ENCODE results near the gene ARID3A. TPM values are rescaled to one million over a fixed set of nuclear protein-coding genes. Genes with fewer than 3 reads are reported as not detected.

The ARID3A gene
- total RNA-seq, 1 experiment from 2014 or later: 34.8 TPM

DNA sequence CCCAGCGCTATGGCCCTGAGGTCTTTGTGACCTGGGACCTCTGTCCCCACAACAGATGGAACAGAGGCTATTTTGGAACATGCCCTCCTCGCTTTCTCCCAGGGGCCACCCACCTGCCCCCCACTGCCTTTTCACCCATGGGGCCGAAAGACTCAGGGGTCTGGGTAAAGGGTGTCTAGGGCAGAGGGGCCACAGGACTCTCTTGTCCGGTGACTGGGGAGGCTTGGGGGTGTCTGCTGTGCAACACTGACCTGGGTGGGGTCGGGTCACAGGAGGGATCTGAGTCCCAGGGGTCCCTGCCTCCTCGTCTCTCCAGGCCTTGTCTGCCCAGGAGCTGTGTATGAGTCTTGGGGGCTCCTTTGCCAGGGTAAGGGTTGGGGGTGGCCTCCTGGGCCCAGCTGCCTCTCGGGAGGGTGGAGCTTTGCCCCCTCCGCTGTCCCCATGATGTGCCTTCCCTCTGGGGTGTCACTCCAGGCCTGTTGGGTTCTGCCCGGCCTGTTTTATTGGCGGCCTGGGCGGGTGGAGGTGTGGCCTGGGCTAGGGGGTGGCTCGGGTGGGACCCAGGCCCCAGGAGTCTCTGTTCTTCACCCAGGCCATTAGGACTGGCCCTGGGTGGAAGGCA is 2.1 kb downstream of the ARID3A start:
- Histone ChIP-seq H3K36me3 (no peaks in the 10 kb centered on the region; the same call in 1 of the 2 replicates), H3K27ac (no peak overlapping the region), H3K27me3 (no peaks in the 10 kb centered on the region), H3K4me1 (peaks cover 17% of the 10 kb centered on the region), H3K4me3 (no peak overlapping the region), H3K9me3 (replicated peaks) (no peaks in the 10 kb centered on the region)
- DNase-seq: no peak

DNA sequence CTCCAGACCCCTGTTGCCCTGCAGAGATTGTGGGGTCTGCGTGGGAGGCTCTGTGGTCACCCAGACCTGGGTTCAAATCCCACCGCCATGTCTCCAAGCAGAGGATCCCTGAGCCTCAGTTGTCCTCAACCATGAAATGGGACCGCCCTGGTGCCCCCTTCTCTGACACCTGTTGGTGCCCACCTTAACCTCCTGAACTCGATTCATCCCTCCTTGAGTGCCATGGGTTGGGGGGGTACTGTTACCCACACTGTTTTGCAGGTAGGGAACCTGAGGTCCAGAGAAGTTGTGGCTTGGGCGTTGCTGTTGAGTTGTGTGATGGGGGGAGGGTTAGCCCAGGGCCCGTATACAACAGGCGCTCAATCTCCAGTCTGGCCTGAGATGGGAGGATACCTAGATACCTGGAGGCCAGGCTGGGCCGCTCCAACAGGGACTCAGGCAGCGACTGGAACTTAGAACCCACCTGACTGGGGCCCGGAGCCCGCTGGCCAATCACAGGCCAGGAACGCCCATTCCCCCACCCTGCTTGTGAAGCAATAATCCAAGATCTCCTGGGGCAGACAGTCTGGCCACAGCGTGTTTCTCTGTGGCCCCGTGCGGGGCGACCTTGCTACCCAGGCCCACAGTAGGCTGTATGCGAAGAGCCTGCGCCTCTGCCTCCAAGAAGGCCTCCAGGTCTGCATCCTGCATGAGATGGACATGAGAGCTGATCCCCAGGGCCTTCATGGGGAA is 2.8 kb downstream of the ARID3A start:
- Histone ChIP-seq H3K4me3 (no peak overlapping the region), H3K36me3 (no peaks in the 10 kb centered on the region; the same call in 1 of the 2 replicates), H3K9me3 (replicated peaks) (no peaks in the 10 kb centered on the region), H3K4me1 (peaks cover 18% of the 10 kb centered on the region), H3K27ac (no peak overlapping the region), H3K27me3 (no peaks in the 10 kb centered on the region)
- DNase-seq: no peak

GRCh38 chr19:929203-929890 is 3.5 kb downstream of the ARID3A start:
- Histone ChIP-seq H3K4me3 (no peak overlapping the region), H3K9me3 (replicated peaks) (no peaks in the 10 kb centered on the region), H3K27me3 (no peaks in the 10 kb centered on the region), H3K4me1 (peaks cover 21% of the 10 kb centered on the region), H3K36me3 (no peaks in the 10 kb centered on the region; the same call in 1 of the 2 replicates), H3K27ac (no peak overlapping the region)
- no peak for DNase-seq

DNA sequence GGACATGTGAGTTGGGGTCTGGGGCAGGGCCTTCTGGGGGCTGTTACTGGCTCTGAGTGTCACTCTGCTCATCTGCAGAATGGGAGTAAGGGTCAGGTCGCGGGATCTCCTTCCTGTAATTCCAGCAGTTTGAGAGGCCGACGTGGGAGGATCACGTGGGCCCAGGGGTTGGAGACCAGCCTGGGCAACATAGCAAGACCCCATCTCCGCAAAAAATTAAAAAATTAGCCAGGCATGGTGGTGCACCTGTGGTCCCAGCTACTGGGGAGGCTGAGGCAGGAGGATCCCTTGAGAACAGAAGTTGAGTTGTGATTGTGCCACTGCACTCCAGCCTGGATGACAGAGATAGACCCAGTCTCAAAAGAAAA is 4.0 kb downstream of the ARID3A start:
- no peak for DNase-seq
- no peaks in the 10 kb centered on the region; the same call in 1 of the 2 replicates for H3K36me3 ChIP-seq
- no peaks in the 10 kb centered on the region for H3K9me3 ChIP-seq (replicated peaks)
- no peak overlapping the region for H3K27ac ChIP-seq
- no peak overlapping the region for H3K4me3 ChIP-seq
- no peaks in the 10 kb centered on the region for H3K27me3 ChIP-seq
- H3K4me1 ChIP-seq: peaks cover 25% of the 10 kb centered on the region

GRCh38 chr19:931860-932647 is 6.2 kb downstream of the ARID3A start:
- no peak for DNase-seq
- Histone ChIP-seq H3K27ac (no peak overlapping the region), H3K36me3 (peaks cover 10% of the 10 kb centered on the region), H3K4me3 (no peak overlapping the region), H3K9me3 (replicated peaks) (no peaks in the 10 kb centered on the region), H3K27me3 (no peaks in the 10 kb centered on the region), H3K4me1 (peaks cover 29% of the 10 kb centered on the region)

DNA sequence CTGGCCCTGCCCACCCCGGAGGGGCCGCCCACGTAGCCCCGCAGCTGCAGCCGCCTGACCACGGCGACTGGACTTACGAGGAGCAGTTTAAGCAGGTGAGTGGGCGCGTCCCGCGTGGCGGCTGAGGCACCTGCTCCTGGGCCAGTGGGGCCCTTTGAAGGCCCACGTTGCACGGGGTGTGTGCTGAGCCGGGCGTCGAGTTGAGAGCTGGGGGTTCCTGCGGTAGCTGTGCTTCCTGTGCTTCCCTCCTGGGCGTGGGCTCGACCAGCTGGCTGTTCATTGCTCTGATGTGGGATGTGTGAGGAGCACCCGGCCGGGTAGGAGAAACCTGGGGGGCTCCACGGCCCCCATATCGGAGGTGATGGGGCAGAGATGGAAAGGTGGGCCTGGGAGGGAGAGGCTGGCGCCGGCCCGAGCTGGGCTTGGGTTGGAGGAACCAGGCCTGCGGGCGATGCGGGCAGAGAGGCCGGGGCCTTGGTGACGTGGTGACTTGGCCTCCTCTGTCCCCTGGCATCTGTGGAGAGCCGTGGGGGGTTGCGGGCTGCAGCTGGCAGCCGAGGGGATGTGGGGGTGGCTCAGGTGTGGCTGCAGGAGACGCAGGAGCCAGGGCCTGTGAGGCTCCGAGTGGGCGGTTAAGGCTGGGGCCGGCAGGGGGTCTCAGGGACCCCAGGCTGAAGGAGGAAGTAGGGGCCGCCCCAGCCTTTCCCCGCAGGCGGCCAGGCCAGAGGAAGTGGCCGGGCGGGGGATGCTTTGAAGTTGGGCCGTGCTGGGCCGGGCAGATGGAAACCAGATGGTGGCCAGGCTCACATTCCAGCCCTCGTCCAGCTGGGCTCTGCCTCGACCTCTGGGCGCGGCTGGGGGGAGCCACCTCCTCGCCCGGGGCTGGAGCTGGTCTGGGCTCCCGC is 7.1 kb downstream of the ARID3A start:
- peak overlapping the region; percentile 22; the same call in 1 of the 2 replicates for H3K27ac ChIP-seq
- H3K4me1 ChIP-seq: peaks cover 29% of the 10 kb centered on the region
- H3K9me3 ChIP-seq (replicated peaks): no peaks in the 10 kb centered on the region
- no peaks in the 10 kb centered on the region for H3K27me3 ChIP-seq
- H3K36me3 ChIP-seq: peaks cover 16% of the 10 kb centered on the region
- H3K4me3 ChIP-seq: peak overlapping the region; percentile 6; the same call in 1 of the 2 replicates
- peak; percentile 88 to 89 for DNase-seq

DNA sequence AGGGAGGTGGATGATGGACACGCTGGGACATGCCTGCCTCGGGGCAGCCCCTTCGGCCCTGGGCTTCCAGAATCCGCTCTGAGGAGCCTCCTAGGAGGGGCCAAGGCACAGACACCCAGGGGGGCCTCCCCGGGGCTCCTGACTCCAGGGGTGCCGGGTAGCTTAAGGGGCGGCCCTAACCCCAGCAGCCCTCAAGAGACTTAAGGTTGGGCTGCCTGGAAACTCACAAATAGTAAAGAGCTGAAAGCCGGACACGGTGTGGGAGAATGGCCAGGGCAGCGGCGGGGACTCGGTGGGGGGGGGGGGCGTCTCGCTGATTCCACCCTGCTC is 7.7 kb downstream of the ARID3A start:
- peak overlapping the region; percentile 22; the same call in 1 of the 2 replicates for H3K27ac ChIP-seq
- H3K36me3 ChIP-seq: peaks cover 22% of the 10 kb centered on the region
- no peak overlapping the region; the same call in 1 of the 2 replicates for H3K4me3 ChIP-seq

GRCh38 chr19:934197-934840 is 8.5 kb downstream of the ARID3A start:
- H3K4me1 ChIP-seq: peaks cover 29% of the 10 kb centered on the region
- H3K9me3 ChIP-seq (replicated peaks): no peaks in the 10 kb centered on the region
- no peak for DNase-seq
- H3K27me3 ChIP-seq: no peaks in the 10 kb centered on the region
- H3K36me3 ChIP-seq: peaks cover 25% of the 10 kb centered on the region
- H3K27ac ChIP-seq: peak overlapping the region; percentile 35
- no peak overlapping the region for H3K4me3 ChIP-seq

More for the DNA sequence above, 7.7 kb downstream of the ARID3A start:
- Histone ChIP-seq H3K9me3 (replicated peaks) (no peaks in the 10 kb centered on the region), H3K4me1 (peaks cover 29% of the 10 kb centered on the region), H3K27me3 (no peaks in the 10 kb centered on the region)
- DNase-seq: no peak

DNA sequence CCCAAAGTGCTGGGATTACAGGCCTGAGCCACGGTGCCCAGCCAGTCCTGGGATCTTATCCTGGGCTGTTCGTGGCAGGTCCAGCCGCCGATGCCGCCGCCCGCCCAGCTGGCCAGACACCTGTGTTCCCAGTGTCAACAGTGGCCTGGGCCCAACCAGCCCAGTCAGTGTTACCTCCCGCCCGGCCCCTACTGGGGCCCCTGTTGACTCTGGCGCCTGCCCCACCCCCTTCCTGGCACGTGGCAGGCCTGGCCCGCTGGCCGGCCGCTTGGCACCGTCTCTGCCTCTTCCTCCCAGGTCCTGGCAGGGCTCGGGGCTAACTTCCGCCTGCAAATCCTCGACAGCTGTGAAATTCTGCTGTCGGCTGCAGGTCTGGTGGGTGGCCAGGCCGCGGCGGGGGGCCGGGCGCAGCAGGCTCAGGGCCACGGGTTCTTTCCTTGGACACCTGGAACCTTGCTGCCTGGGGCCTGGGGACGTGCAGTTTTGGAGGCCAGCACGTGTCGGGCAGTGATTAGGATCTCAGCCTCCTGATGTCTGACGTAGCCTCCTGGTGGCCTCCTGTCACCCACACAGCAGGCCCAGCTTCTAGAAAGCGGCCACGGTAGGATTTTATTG is 9.1 kb downstream of the ARID3A start:
- peaks cover 29% of the 10 kb centered on the region for H3K36me3 ChIP-seq
- H3K4me1 ChIP-seq: peaks cover 29% of the 10 kb centered on the region
- no peaks in the 10 kb centered on the region for H3K27me3 ChIP-seq
- no peak overlapping the region for H3K4me3 ChIP-seq
- DNase-seq: peak; percentile 96 to 97
- no peaks in the 10 kb centered on the region for H3K9me3 ChIP-seq (replicated peaks)
- H3K27ac ChIP-seq: peak overlapping the region; percentile 35

DNA sequence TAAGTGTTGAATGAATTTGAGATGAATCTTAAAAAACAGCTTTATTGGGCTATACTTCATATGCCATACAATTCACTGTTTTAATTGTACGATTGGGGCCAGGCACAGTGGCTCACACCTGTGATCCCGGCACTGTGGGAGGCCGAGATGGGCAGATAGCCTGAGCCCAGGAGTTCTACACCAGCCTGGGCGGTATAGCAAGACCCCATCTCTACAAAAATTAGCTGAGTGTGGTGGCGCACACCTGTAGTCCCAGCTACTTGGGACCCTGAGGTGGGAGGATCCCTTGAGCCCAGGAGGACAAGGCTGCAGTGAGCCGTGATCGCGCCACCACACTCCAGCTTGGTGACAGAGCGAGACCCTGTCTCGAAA is 10.3 kb downstream of the ARID3A start:
- DNase-seq: no peak
- peaks cover 29% of the 10 kb centered on the region for H3K4me1 ChIP-seq
- H3K9me3 ChIP-seq (replicated peaks): no peaks in the 10 kb centered on the region
- no peaks in the 10 kb centered on the region for H3K27me3 ChIP-seq
- H3K4me3 ChIP-seq: no peak overlapping the region
- peaks cover 32% of the 10 kb centered on the region for H3K36me3 ChIP-seq
- no peak overlapping the region for H3K27ac ChIP-seq

DNA sequence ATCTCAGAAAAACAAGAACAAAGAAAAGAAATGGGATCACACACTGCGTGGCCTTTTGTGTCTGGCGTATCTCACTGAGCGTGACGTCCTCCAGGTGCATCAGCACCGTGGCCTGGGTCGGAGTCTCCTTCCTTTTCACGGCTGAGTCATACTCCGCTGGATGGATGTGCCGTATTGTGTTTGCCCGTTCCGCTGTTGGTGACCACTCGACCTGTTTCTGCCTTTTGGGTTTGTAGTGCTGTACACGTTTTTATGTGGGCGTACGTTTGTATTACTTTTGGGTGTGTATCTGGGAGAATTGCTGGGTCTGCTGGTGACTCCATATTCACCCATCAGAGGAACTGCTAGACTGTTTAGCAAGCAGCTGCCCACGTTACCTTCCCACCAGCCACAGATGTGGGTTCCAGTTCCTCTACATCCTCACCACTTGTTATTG is 11.4 kb downstream of the ARID3A start:
- DNase-seq: no peak
- H3K4me3 ChIP-seq: no peak overlapping the region
- no peaks in the 10 kb centered on the region for H3K9me3 ChIP-seq (replicated peaks)
- peaks cover 32% of the 10 kb centered on the region for H3K36me3 ChIP-seq
- H3K4me1 ChIP-seq: peaks cover 27% of the 10 kb centered on the region
- H3K27me3 ChIP-seq: no peaks in the 10 kb centered on the region
- no peak overlapping the region for H3K27ac ChIP-seq

DNA sequence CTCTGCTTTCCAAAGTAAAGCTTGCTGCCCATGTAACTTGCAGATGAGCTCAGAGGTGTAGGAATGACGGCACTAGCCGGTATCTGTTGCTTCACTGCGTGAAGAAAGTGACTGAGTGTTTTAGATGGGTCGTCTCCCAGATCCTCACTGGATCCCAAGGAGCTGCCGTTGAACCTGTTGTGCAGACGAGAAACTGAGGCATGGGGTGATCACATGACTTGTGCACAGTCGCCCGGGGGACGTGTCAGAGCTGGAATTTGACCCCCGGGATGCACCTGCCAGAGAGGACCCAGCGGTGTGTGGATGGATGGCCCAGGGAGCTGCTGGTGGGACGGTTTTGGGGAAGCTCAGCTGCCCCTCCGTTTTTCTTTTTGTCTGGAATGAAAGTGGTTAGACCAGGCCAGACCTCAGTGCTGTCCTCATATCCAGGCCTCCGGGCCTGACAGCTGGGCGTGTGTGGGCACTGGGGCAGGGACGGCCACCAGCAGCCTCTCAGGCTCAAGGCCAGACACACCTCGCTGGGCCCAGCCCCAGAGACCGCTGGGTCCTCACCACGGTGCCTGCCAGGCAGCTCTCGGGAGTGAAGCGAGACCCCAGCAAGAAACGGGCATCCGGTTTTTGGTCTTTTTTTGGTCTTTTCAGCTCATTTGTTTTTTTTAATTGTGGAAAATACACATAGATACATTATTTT is 12.5 kb downstream of the ARID3A start:
- no peak overlapping the region for H3K4me3 ChIP-seq
- peaks cover 18% of the 10 kb centered on the region for H3K4me1 ChIP-seq
- no peak for DNase-seq
- no peak overlapping the region for H3K27ac ChIP-seq
- no peaks in the 10 kb centered on the region for H3K27me3 ChIP-seq
- peaks cover 33% of the 10 kb centered on the region for H3K36me3 ChIP-seq
- no peaks in the 10 kb centered on the region for H3K9me3 ChIP-seq (replicated peaks)

GRCh38 chr19:939439-939838 is 13.6 kb downstream of the ARID3A start:
- H3K36me3 ChIP-seq: peaks cover 35% of the 10 kb centered on the region
- no peaks in the 10 kb centered on the region for H3K9me3 ChIP-seq (replicated peaks)
- no peak overlapping the region for H3K4me3 ChIP-seq
- DNase-seq: no peak
- H3K4me1 ChIP-seq: peaks cover 7% of the 10 kb centered on the region
- no peak overlapping the region for H3K27ac ChIP-seq
- H3K27me3 ChIP-seq: no peaks in the 10 kb centered on the region
